A549 (cell line): ENCODE results near the gene MTHFR.

Experiments used
- MAX ChIP-seq: IDR thresholded peaks from 2 replicates; pipeline ENCODE4 v1.6.1; 2012
- PHF8 ChIP-seq: fragments of 200-600 bp; sonication (generic); IDR thresholded peaks from 2 replicates; pipeline ENCODE4 v1.6.1; 2016; ENCODE audit warnings: low read depth, mild to moderate bottlenecking, antibody characterized with exemption, moderate library complexity, borderline replicate concordance
- REST ChIP-seq: fragments of 200-600 bp; sonication (generic); IDR thresholded peaks from 2 replicates; pipeline ENCODE4 v1.6.1; 2016; ENCODE audit warnings: antibody characterized with exemption, mild to moderate bottlenecking, moderate library complexity
- TFCP2L1 ChIP-seq: fragments of 250-450 bp; sonication (Bioruptor Pico); IDR thresholded peaks from 2 replicates; pipeline ENCODE4 v1.5.0; 2021; ENCODE audit warnings: mild to moderate bottlenecking
- USF2 ChIP-seq: fragments of 450-650 bp; IDR thresholded peaks from 2 replicates; pipeline ENCODE4 v1.6.1; 2014; ENCODE audit warnings: antibody characterized with exemption

- no peak for TF ChIP-seq TFCP2L1
- TF ChIP-seq REST, result no peak
- no peak for TF ChIP-seq MAX
- no peak for TF ChIP-seq USF2
- TF ChIP-seq PHF8, result no peak
These were observed 31.4 kb upstream of the MTHFR start for GRCh38 chr1:11836955-11837766.
